Mucosa of descending colon (tissue), 3 donors: ENCODE results near the gene FAM107B. TPM values are rescaled to one million over a fixed set of nuclear protein-coding genes. Genes with fewer than 3 reads are reported as not detected.
A peak's percentile ranks its signal among the peaks of the same experiment; 100 is the strongest.

Experiments used
- ATAC-seq: fragments of 200-7000 bp; cut with Tn5 transposase; one replicate; pipeline ENCODE4 v1.9.1; 2020; ENCODE audit warnings: mild to moderate bottlenecking, moderate library complexity
- DNase-seq, 3 donors: peaks; one replicate each; pipeline ENCODE4 v3.0.0-alpha.2; 2020
- H3K36me3 ChIP-seq: fragments of 200-600 bp; one replicate; pipeline ENCODE4 v1.8.0; 2021; ENCODE audit warnings: low read depth, mild to moderate bottlenecking
- H3K4me1 ChIP-seq: fragments of 200-600 bp; one replicate; pipeline ENCODE4 v1.8.0; 2021; ENCODE audit warnings: low read depth, mild to moderate bottlenecking
- H3K4me3 ChIP-seq: fragments of 200-600 bp; one replicate; pipeline ENCODE4 v1.8.0; 2021; ENCODE audit warnings: mild to moderate bottlenecking
- H3K9me3 ChIP-seq: fragments of 200-600 bp; one replicate; pipeline ENCODE4 v1.8.0; 2021; ENCODE audit warnings: mild to moderate bottlenecking
- intact Hi-C, 2 donors: fragments of 100-400 bp; cut with DNase I in 1 of 2; cut with micrococcal nuclease in 1 of 2; formaldehyde crosslinking; loops; one replicate each; pipeline versions ENCODE4 v1.11.0 to v1.11.1; 2022; cut with DNase I, micrococcal nuclease
- total RNA-seq, 3 donors: library from RNA; stranded (reverse); fragmentation: NEBNext Ultra II Directional in 2 of 3; extraction: Animal tissue kit (Norgen Biotek cat#: 25700) in 2 of 3; gene quantifications; one replicate each; pipeline versions ENCODE4 v1.2.1 to v1.2.4, GENCODE V29; 2021 to 2023
- TF ChIP-seq, protein P1 (sequence below): fragments of 200-600 bp; IDR thresholded peaks from one replicate; pipeline ENCODE4 v1.8.0; 2022; ENCODE audit warnings: antibody characterized with exemption, mild to moderate bottlenecking
- donor health status: DM: no; HTN: no; CAD: no; lungs with moderate emphysema.
- donor health status: DM: no; HTN: no; CAD: no.
- donor health status: DM: no; HTN: yes; CAD: no.

Gene FAM107B
- total RNA-seq, 3 donors from 2014 or later: 45.6 to 77.7 (median 76.9) TPM

DNA sequence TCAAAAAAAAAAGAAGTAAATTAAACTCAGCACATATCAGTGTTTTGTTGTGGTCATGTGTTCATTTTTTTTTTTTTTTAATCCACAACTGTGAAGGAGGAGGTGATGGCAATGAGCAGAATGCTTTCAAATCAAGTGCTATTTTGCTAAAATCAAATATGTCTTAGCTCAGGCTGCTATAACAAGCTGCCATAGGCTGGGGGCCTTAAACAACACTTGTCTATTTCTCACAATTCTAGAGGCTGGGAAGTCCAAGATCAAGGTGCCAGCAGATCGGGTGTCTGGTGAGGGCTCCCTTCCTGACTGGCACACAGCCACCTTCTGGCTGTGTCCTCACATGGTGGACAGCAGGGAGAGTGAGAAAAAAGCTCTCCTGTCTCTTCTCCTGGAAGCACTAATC lies 203.9 kb downstream of the FAM107B start:
- DNase-seq (no peak), ATAC-seq (no peak)
- H3K4me3 ChIP-seq: no peak overlapping the region
- no peaks in the 10 kb centered on the region for H3K9me3 ChIP-seq
- peaks cover 15% of the 10 kb centered on the region for H3K4me1 ChIP-seq
- TF ChIP-seq, protein P1, sequence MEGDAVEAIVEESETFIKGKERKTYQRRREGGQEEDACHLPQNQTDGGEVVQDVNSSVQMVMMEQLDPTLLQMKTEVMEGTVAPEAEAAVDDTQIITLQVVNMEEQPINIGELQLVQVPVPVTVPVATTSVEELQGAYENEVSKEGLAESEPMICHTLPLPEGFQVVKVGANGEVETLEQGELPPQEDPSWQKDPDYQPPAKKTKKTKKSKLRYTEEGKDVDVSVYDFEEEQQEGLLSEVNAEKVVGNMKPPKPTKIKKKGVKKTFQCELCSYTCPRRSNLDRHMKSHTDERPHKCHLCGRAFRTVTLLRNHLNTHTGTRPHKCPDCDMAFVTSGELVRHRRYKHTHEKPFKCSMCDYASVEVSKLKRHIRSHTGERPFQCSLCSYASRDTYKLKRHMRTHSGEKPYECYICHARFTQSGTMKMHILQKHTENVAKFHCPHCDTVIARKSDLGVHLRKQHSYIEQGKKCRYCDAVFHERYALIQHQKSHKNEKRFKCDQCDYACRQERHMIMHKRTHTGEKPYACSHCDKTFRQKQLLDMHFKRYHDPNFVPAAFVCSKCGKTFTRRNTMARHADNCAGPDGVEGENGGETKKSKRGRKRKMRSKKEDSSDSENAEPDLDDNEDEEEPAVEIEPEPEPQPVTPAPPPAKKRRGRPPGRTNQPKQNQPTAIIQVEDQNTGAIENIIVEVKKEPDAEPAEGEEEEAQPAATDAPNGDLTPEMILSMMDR: no peak
- intact Hi-C loops: no loop called here
- no peaks in the 10 kb centered on the region for H3K36me3 ChIP-seq

DNA sequence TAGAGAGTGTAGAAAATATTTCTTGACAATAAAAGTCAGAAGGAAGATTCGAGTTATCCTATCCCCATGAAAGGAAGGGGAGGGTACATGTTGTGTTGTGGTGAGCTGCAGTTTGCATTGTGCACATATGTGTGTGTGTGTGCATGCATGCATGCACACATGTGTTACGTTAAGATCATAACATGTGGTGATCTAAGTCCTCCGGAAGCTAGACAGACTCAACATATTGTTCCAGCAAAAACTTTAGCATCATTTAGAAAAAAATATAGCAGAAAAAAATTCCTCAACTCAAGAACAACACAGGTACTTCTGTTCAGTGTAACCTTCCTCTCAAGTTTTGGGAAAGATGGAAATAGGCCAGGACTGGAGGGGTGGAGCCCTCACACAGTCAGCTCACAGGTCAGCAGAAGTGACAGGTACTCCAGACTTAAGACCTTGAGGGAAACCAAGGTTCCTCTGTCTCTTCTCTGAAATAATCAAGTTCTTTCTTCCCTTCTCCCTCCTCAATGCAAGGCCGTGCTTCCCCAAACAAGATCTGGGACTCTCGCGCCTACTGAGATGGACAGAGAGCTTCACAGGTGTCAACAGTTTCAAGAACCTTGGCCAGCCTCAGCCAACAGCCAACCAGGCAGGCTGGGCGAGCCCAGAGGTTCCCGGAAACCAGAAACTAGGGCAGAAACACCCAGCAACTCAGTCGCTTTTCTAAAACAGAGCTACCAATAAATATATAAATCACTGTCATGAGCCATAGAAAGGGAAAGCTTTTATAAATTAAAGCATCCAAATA lies 205.2 kb downstream of the FAM107B start:
- TF ChIP-seq, protein P1: no peak
- no peaks in the 10 kb centered on the region for H3K36me3 ChIP-seq
- no peak overlapping the region for H3K4me3 ChIP-seq
- peak; percentile 74 for ATAC-seq
- intact Hi-C loops: no loop called here
- H3K9me3 ChIP-seq: no peaks in the 10 kb centered on the region
- peaks cover 15% of the 10 kb centered on the region for H3K4me1 ChIP-seq
- DNase-seq: peak; percentile 64 to 72 (median 69)

DNA sequence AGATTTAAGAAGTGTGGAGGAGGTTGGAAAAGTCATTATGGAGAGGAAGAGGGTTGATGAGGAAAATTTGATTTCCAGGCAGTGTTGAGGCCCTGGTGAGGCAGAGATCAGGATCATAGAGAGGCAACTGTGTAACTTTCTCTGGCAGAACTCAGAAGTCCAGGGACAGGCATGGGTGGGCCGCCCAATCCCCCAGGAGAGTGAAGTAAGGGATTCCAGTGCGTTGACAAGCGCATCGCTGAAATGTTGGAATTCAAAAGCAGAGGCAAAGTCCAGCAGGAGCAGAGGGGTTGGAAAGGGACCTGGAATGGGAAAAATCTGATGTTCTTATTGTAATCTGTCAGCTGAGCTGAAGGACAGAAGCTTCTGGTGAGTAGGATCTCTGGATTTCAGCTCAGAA lies 207.3 kb downstream of the FAM107B start:
- TF ChIP-seq, protein P1: no peak
- no peaks in the 10 kb centered on the region for H3K9me3 ChIP-seq
- H3K36me3 ChIP-seq: no peaks in the 10 kb centered on the region
- DNase-seq (no peak), ATAC-seq (no peak)
- intact Hi-C loops: no loop called here
- H3K4me3 ChIP-seq: no peak overlapping the region
- H3K4me1 ChIP-seq: peaks cover 20% of the 10 kb centered on the region

DNA sequence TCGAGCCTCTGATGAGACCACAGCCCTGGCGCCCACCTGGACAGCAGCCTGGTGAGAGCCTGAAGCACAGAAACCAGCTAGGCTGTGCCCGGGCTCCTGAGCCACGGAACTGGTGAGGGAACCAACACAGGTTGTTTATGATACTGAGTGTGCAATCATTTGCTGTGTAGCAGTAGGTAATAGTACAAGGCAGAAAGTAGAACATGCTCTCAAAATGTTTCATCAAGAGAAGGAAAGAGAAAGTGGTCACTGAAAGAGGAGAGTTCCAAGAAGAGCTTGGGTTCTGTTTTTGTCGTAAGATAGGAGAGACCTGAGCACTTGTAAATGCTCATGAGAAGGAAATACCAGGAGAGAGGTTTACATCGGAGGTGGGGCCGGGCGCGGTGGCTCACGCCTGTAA lies 208.2 kb downstream of the FAM107B start:
- TF ChIP-seq, protein P1: no peak
- peaks cover 15% of the 10 kb centered on the region for H3K4me1 ChIP-seq
- H3K36me3 ChIP-seq: no peaks in the 10 kb centered on the region
- ATAC-seq (no peak), DNase-seq (peak in 1 of 3 donors; percentile 47)
- intact Hi-C loops: no loop called here
- H3K9me3 ChIP-seq: no peaks in the 10 kb centered on the region
- H3K4me3 ChIP-seq: no peak overlapping the region

DNA sequence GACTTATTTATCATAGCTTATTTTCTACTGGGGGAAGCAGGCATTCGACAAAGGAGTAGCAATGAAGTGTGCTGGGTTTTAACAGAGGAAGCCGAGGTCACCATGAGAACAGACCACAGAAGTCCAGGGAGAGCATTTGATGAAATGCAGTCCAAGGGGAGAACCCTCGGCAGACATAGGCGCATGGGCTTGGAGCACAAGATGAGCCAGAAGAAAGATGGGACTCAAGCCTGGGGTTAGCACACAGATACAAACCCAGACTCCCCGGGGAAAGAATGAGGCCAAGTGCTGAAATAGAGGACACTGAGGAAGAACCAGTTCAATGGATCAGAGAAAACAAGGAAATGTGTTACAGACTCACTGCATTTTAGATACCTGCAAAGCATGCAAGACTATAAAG lies 209.5 kb downstream of the FAM107B start:
- no peak for DNase-seq
- H3K4me3 ChIP-seq: no peak overlapping the region
- TF ChIP-seq, protein P1: no peak
- H3K9me3 ChIP-seq: no peaks in the 10 kb centered on the region
- ATAC-seq: no peak
- intact Hi-C loops: no loop called here
- peaks cover 18% of the 10 kb centered on the region for H3K4me1 ChIP-seq
- H3K36me3 ChIP-seq: no peaks in the 10 kb centered on the region
